DOHH2 (cell line): ENCODE measurements around the gene NGDN.

Source experiments
- EZH2phosphoT487 ChIP-seq: fragments of 200-600 bp; sonication (generic); IDR thresholded peaks from 2 replicates; pipeline ENCODE4 v1.6.1; 2017; ENCODE audit warnings: borderline replicate concordance, mild to moderate bottlenecking, antibody characterized with exemption, low read length, moderate library complexity, mixed read lengths
- TF ChIP-seq, protein P1 (sequence below): fragments of 200-600 bp; sonication (generic); IDR thresholded peaks from one replicate; pipeline ENCODE4 v1.5.1; 2014; ENCODE audit warnings: antibody characterized with exemption, mild to moderate bottlenecking, low read depth, low read length; ENCODE audit not compliant: poor library complexity, severe bottlenecking

DNA sequence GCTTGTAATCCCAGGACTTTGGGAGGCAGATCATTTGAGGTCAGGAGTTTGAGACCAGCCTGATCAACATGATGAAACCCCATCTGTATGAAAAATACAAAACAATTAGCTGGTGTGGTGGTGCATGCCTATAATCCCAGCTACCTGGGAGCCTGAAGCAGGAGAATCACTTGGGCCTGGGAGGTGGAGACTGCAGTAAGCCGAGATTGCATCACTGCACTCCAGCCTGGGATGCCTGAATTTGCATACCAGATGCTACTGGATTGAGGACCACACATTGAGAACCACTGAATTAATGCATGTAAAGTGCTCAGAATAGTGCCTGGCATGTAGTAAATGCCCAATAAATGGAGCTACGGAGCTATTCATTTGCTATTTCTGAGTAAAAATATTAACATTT lies 19.1 kb upstream of the NGDN start:
- TF ChIP-seq, protein P1, sequence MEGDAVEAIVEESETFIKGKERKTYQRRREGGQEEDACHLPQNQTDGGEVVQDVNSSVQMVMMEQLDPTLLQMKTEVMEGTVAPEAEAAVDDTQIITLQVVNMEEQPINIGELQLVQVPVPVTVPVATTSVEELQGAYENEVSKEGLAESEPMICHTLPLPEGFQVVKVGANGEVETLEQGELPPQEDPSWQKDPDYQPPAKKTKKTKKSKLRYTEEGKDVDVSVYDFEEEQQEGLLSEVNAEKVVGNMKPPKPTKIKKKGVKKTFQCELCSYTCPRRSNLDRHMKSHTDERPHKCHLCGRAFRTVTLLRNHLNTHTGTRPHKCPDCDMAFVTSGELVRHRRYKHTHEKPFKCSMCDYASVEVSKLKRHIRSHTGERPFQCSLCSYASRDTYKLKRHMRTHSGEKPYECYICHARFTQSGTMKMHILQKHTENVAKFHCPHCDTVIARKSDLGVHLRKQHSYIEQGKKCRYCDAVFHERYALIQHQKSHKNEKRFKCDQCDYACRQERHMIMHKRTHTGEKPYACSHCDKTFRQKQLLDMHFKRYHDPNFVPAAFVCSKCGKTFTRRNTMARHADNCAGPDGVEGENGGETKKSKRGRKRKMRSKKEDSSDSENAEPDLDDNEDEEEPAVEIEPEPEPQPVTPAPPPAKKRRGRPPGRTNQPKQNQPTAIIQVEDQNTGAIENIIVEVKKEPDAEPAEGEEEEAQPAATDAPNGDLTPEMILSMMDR = no peak
- TF ChIP-seq EZH2phosphoT487 = no peak
